NCI-H1105 treated with DMSO at 0.1 percent for 48 hours (cell line): ENCODE results near the gene CD209.

ENCODE experiments used
- DNase-seq: peaks from one replicate; lab custom pipeline; 2025; lab: John Stamatoyannopoulos, UW

The CD209 gene

DNA sequence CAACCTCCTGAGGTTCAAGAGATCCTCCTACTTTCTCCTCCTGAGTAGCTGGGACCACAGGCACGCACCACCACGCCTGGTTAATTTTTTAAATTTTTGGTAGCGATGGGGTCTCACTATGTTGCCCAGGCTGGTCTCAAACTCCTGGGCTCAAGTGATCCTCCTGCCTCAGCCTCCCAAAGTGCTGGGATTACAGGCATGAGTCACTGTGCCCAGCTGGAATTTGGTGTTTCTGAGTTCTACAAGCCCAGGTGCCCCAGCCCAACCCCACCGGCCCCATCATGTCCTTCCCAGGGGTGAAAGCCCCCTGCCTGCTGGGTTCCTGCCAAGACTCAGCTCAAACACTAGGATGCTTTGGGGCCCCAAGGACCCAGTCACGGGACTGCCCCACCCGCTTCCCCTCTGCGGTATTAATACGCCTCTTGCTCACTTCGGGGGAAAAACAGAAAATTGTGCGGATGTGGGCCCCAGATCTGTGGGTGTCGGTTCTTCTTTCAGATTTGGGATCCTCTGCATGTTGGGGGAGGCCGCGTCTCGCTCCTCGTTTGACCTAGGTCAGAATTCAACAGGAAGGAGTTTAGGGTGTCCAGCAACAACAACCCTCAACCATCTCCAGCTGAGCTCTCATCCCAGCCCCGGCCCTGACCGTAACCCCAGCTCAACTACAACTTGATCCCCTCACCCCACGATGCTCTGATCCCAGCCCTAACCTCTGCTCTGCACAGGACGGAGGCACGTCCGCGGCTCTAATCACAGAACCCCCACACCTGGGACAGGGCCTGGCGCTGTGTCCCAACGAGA, 41.7 kb downstream of the CD209 start:
- no peak for DNase-seq

DNA sequence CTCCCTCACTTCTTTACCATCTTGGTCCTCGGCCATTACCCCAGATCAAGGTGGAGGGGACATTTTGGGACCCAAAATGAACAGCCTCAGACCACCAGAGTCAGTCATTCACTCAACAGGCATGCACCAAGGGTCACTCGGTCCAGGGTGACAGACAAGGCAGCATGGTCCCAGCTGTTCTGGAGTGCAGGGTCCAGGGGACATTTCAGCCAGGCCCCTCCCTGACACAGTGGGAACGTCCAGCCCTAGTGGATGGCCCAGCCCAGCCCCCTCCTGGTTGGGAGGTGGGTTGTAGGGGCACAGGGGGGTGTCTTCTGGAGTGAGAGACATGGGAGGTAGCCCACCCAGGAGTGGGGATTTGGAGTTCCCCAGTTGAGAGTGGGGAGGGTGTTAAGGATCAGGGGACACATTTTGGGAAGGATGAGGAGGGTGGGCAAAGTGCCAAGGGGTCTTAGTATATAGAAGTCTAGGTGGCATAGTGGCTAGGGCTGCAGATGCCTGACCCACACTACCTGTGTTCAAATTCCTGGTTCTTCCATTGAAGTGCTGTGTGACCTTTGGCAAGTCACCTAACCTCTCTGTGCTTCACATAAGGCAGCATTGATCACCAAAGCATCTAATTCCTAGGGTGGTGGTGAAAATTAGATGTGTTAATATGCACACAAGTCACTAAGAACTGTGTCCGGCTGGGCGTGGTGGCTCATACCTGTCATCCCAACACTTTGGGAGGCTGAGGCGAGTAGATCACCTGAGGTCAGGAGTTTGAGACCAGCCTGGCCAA, 42.9 kb downstream of the CD209 start:
- DNase-seq = no peak

DNA sequence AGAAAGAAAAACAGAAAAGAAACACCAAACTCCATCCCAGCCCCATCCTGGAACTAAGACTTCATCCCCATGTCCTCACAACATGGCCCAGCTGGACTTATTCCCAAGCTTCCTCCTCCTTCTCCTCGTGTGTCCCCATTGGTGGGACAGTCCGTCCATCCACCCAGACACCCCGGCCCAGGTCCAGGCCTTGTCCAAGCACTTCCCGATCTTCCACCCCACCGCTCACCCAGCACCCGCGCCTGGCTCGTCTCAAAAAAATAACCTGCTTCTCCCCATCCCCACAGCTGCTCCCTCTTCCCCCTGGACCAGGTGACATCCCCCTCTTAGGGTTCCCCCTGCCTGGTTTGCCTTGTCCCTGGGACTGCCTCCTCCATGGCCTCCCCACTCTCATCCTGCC, 44.0 kb downstream of the CD209 start:
- DNase-seq = no peak

DNA sequence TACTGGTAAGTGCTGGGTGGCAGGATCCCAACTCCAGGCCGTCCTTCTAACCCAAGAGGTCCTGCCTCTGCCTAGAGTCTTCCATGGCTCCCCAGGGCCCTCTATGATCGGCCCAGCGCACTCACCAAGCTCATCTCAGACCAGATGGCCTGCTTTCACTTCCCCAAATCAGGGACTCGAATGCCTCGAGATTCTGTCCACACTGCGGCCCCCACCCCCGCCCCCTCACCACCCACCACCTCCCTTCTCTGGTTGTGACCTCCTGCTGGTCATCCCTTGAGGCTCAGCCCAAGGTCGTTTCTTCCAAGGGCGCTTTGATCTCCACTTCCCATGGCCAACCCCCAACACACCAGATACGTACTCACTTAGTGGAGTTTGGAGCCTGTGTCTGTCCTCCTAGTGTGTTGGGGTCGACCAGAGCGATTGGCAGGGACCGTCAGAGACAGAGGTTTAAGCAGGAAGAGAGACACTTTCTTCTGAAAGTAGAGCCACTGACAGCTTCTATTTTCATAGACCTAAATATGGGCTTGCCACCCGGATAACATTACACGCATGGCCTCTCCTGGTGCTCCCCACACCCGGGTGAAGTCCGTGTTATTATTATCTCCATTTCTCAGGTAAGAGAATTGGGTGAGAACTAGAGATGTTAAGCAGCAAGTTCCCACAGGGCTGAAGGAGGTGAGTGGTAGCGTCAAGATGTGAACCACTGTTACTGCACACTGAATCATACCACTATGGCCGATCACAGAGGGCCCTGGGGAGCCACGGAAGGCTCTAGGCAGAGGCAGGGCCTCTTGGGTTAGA, 45.5 kb downstream of the CD209 start, which contains the start of gene FCER2:
Gene FCER2 (minus strand): TSS at position 478 of the 804 bp plus-strand sequence. CDS start 2,371 bp downstream, outside the sequence.
- DNase-seq = no peak

DNA sequence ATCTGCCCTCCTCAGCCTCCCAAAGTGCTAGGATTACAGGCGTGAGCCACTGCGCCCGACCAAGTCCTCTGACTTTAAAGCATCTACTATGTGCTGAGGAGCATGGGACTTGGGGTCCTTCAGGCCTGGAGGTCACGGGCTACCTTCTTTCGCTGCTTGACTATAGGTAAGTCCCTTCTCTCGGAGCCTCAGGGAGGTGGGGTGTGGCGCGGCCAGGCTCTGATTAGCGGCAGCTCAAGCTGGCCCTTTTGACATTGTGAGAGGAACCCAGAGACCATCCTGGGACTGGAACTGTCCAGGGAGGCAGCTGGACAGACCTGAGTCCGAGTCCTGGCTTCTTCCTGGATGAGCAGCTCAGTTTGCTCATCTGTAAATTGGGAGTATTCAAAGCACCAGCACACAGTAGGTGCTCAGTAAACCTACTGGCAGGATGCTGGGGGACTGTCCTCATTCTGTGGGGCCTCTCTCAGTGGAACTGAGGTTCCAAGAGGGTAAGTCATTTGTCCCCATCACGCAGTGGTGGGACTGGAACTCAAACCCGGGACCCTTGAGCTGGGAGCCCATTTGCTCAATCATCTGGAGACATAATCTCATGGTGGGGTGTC, 46.2 kb downstream of the CD209 start:
- no peak for DNase-seq

DNA sequence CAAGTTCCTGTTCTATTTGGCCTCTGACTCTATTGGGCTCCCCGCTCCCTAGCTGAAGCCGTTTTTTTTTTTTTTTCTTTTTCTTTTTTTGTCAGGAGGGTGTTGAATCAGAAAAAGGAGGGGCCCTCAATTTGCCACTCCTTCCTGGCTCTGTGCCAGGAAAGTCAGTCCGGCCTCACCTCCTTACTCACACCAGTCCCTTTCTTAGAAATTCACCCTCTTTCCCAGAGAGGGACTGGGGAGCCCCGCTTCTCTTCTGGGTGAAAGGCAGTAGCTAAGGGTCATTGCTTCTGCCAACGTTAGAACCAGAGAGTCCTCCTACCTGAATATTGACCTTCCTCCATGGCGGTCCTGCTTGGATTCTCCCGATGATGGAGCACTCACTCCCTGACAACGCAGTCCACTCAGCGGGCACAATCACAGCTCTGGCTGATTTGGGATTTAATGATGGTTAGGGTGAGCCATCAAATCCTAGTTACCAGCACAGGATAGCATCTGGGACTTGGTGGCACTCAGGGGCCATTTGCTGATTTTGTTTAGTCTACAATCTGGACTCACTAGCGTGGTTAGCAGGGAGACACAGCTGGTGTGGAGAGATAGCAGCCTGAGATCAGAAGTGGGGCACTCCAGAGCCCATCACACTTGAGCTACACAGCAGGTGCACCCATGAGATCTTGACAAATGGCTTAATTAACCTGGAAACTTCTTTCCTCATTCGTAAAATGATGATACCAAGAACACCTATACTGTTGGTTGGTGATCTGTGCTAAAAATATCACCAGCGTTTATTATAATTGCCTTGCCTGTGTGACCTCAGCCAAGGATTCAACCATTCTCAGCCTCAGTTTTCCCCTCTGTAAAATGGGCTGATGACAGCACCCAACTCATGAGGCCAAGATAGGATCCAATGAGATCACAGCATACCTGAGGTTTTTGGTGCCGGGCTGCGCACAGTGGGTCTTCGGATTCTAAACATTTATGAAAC, 47.6 kb downstream of the CD209 start:
- no peak for DNase-seq

DNA sequence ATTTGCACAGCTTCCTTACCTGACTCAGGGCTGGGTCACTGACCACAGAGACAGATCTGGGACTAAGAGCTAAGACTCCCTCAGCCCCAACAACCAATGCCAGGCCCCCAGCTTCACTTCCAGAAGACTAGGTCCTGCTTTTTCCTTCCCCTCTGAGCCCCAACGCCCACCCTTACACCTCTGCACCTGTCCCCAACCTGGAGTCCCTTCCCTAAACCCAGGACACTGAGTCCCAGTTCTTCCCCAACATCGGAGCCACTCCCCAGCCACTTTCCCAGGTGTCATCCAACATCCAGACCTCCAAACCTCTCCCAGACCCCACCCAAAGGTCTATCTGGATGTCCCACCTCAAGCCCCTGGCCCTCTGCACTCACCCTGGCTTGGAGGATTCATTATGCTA, 48.3 kb downstream of the CD209 start:
- no peak for DNase-seq

DNA sequence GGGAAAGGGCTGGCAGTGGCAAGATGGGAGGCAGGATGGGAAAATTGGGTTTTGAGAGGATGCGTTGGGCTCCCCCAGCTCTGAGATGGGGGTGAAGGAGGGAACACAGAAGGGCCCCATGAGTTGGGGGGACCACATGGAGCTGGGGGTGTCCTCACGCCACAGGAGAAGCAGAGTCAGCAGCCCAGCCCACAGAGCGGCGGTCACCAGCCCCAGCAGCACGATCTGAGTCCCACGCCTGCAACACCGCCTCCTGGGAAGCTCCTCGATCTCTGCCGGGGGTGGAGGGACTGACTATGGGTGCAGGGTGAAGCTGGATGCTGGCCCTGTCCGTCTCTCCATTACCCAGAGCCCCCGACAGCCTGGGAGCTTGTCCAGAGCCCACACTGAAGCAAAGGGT, 48.8 kb downstream of the CD209 start:
- DNase-seq = no peak

DNA sequence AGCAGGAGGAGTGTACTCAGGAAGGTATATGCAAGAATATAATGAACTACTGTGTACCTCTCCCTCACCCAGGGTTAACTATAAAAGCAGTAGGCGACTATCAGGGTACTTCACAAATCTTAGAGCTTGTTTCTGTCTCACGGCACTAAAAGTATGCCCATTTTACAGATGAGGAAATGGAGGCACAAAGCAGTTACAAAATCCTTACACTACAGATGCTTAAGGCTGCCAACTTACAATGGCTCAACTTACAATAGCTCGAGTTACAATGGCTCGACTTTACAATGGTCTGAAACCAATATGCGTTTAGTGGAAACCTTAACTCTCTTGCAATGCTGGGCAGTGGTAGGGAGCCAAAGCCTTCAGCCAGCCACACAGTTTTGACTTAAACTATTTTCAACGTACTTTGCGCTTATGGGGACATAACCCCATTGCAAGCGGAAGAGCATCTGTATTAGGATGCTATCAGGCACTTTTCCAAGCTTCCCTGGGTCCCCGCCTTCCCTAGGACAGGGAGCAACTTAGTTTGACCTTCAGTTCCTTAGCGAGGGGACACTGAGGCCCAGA, 49.5 kb downstream of the CD209 start:
- DNase-seq = no peak

DNA sequence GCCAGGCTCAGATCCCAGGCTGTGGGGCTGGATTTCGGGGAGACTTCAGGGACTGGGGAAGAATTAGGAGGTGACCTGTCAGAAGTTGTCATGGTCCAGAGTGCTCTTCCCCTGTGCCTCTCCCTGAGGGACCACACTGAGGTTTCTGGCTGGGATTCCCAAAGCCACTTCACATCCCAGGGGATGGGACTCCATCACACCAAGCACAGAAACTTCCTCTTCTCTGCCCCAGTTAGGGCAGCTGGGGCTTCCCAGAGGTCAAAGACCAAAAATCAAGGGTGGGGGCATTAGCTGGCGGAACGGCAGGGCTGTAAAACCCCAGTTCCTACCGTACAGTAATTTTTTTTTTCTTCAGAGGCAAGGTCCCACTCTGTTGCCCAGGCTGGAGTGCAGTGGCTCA, 52.8 kb downstream of the CD209 start:
- no peak for DNase-seq

DNA sequence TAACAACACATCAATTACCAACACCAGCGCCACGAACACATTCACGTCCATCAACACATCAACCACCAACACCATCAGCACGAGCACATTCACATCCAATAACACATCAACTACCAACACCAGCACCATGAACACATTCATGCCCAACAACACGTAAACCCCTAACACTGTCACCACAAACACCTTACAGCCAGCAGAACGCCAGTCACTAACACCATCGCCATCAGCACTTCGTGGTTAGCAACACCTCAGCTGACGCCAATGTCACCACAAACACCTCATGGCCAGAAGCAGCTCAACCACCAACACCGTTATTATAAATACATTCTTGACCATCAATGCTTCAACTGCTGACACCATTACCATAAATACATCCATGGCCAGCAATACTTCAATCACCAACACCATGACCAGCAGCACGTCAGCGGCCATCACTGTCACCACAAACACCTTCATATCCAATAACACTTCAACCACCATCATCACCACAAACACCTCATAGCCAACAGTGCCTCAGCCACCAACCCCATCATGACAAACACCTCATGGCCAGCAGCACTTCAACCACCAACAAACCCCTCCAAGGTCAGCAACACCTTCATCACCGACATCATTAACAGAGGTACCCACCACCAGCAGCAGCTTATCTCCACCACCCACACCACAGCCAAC, 54.8 kb downstream of the CD209 start:
- no peak for DNase-seq

DNA sequence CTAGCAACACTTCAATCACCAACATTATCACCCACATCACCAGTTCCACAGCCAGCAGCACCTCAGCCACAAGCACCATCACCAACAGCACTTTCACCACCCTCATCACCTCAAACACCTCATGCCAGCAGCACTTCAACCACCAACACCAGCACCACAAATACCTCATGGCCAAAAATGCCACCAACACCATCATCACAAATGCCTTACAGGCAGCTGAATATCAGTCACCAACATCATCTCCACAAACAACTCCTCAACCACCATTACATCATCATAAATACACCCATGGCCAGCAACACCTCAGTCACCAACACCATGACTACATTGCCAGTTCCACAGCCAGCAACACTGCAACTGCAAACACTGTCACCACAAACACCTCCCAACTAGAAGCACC, 55.8 kb downstream of the CD209 start:
- no peak for DNase-seq

DNA sequence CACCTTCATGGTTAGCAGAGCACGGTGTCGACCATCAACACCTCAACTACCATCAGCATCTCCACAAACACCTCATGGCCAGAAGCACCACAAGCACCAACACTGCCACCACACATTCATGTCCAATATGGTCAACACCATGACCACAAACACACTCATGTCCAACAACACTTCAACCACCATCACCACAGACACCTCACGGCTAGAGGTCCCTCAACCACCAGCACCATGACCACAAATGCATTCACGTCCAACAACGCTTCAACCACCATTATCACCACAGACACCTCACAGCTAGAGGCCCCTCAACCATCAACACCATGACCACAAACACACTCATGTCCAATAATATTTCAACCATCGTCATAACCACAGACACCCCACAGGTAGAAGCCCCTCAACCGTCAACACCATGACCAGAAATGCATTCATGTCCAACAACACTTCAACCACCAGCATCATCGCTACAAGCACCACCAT, 56.5 kb downstream of the CD209 start:
- DNase-seq = no peak
